GM18873 (cell line): ENCODE results near the gene ABCC10.
"Not testable (repeated sequence)": the region's sequence is repeated elsewhere in the genome, so short reads cannot be mapped to it uniquely, and the experiment has no call there.

Source experiments
- ATAC-seq: cut with Tn5 transposase; IDR thresholded peaks from one replicate; pipeline ENCODE4 v1.9.1; 2021; ENCODE audit warnings: mild to moderate bottlenecking, moderate library complexity, moderate number of reproducible peaks; ENCODE audit not compliant: unreplicated experiment, low FRiP score

ABCC10 gene

GRCh38 chr6:43444036-43444435, 16.7 kb downstream of the ABCC10 start:
- ATAC-seq, result no peak

- ATAC-seq, result no peak
These were observed 17.2 kb downstream of the ABCC10 start for GRCh38 chr6:43444582-43444981.

- no peak for ATAC-seq
These were observed 18.2 kb downstream of the ABCC10 start for GRCh38 chr6:43445576-43445975.

GRCh38 chr6:43447604-43448003, 20.3 kb downstream of the ABCC10 start:
- ATAC-seq, result no peak

GRCh38 chr6:43448916-43449315, 21.6 kb downstream of the ABCC10 start:
- ATAC-seq, result no peak

GRCh38 chr6:43450699-43451131, 23.4 kb downstream of the ABCC10 start:
- no peak for ATAC-seq

GRCh38 chr6:43451348-43451747, 24.0 kb downstream of the ABCC10 start:
- ATAC-seq, result no peak

- no peak for ATAC-seq
These were observed 24.6 kb downstream of the ABCC10 start for GRCh38 chr6:43451939-43452338.

GRCh38 chr6:43452896-43453295, 25.6 kb downstream of the ABCC10 start:
- no peak for ATAC-seq

- no peak for ATAC-seq
These were observed 26.5 kb downstream of the ABCC10 start for GRCh38 chr6:43453831-43454230.

- no peak for ATAC-seq
These were observed 27.0 kb downstream of the ABCC10 start for GRCh38 chr6:43454290-43454695.

- ATAC-seq, result no peak
These were observed 27.6 kb downstream of the ABCC10 start for GRCh38 chr6:43454696-43455530.

GRCh38 chr6:43455531-43456428, 28.4 kb downstream of the ABCC10 start, which contains the start of gene DLK2:
TSS of gene DLK2 (minus strand) at chr6:43455548. CDS start at chr6:43454825, 723 bp downstream.
- ATAC-seq, result no peak

GRCh38 chr6:43457643-43458042, 30.3 kb downstream of the ABCC10 start:
- ATAC-seq, result no peak

GRCh38 chr6:43458154-43458553, 30.8 kb downstream of the ABCC10 start:
- ATAC-seq, result not testable (repeated sequence)

GRCh38 chr6:43459535-43459934, 32.2 kb downstream of the ABCC10 start:
- ATAC-seq, result no peak

- ATAC-seq, result no peak
These were observed 32.7 kb downstream of the ABCC10 start for GRCh38 chr6:43460032-43460431.

- ATAC-seq, result no peak
These were observed 34.6 kb downstream of the ABCC10 start for GRCh38 chr6:43461936-43462335.

GRCh38 chr6:43464337-43464736, 37.0 kb downstream of the ABCC10 start:
- ATAC-seq, result no peak

- ATAC-seq, result no peak
These were observed 38.6 kb downstream of the ABCC10 start for GRCh38 chr6:43465948-43466347.

- ATAC-seq, result not testable (repeated sequence)
These were observed 39.9 kb downstream of the ABCC10 start for GRCh38 chr6:43467265-43467664.
